HCEC 1CT (cell line): ENCODE results near the gene ZSCAN5C.
"Not testable (repeated sequence)": the region's sequence is repeated elsewhere in the genome, so short reads cannot be mapped to it uniquely, and the experiment has no call there.

Source experiments
- DNase-seq: peaks from one replicate; pipeline ENCODE4 v3.0.0-alpha.2; 2017

The ZSCAN5C gene

GRCh38 chr19:56201973-56202372, at the start of gene ZSCAN5C:
Gene ZSCAN5C (plus strand): TSS chr19:56202273. CDS start chr19:56205914, 3,641 bp downstream.
- DNase-seq = no peak

DNA sequence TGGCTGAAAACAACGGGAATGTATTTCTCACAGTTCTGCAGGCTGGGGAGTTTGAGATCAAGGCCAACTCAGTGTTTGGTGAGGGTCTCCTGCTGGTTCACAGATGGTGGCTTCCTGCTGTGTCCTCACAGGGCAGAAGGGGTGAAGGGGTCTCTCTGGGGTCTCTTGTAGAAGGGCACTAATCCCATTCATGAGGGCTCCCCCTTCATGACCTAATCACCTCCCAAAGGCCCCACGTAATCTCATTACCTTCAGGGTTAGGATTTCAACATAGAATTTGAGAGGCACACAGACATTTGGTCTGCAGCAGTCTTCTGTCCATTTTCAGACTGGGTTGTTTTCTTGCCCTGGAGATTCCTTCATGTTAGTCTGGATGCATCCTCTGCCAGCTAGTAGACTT, 49.4 kb upstream of the ZSCAN5C start:
- DNase-seq = no peak

DNA sequence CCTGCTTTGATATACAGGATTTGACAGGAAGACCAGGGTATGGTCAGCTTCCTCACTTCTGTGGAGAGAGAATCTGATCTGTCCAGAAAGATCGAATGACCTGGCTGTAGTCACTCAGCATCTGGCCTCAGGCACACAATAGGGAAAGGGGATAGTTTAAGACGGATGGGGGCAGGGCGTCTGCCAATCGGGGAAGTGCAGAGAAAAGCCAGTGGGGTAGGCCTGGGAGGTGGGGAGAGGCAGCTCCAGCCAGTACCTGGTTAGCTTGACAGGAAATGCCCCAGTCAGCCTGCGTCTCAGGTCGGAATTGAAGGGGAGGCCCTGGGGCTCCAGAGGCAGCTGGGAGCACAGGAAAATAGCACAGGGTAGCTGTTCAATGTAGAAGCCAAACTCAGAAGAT, 48.6 kb upstream of the ZSCAN5C start:
- DNase-seq = no peak

GRCh38 chr19:56155124-56155687, 46.9 kb upstream of the ZSCAN5C start:
- no peak for DNase-seq

DNA sequence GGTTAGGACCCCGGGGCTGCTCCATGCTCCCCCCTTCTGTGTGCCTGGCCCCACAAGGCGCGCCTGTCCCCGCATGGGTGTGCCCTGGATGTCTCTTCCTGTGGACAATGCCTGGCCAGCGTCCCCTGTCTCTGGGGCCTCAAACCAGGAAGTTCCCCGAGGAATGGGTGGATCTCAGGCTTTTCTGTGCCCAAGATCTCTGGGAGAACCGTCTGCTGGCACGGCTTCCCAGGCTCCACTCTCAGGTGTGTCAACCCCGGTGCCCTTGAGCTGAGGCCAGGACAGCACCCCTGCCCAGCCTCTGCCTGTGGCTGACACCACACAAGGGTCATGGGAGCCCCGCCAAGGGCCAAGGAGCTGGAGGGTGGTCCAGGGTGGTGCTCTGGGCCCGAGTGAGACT, 45.3 kb upstream of the ZSCAN5C start:
- no peak for DNase-seq

DNA sequence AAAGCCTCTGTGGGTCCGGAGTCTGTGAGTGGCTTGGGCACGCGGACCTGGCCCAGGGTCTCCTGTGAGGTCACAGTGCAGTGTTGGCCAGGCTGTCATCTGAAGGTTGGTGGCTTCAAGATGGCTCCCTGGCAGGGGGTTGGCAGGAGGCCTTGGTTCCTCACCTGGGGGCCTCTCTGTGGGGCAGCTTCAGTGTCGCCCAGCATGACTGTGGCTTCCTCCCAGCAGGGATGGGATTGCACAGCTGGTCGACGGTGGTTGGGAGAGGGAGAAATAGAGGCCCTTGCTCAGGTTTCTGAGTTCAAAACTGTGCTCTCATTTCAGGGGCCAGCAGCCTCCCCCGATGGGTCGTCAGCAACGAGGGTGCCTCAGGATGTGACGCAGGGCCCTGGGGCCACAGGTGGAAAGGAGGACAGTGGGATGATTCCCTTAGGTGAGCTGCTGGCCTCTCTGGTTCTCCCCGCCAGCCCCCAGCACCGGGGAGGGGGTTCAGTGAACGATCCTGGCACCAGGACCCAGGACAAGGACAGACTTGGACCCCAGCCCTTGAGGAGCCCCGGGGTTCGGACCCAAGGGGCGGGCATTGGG, 43.8 kb upstream of the ZSCAN5C start:
- no peak for DNase-seq

- no peak for DNase-seq
Measured at GRCh38 chr19:56159009-56159559, 43.0 kb upstream of the ZSCAN5C start.

GRCh38 chr19:56159622-56160271, 42.3 kb upstream of the ZSCAN5C start:
- no peak for DNase-seq

GRCh38 chr19:56161534-56161933, 40.5 kb upstream of the ZSCAN5C start:
- DNase-seq = no peak

- DNase-seq = no peak
Measured at GRCh38 chr19:56162258-56162657, 39.8 kb upstream of the ZSCAN5C start.

DNA sequence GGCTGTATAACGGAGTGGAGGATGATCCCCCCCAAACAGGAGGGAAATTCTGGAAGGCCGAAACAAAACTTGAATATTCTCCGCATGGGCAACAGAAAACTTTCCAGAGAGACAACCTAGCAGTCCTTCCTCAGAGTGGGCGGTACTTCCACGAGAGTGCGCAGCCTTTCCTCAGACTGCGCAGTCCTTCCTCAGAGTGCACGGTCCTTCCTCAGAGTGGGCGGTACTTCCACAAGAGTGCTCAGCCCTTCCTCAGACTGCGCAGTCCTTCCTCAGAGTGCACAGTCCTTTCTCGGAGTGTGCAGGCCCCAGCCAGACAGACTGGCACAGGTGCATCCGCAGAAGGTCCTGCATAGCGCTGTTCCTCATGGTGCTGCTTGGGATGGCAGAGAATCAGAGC, 39.0 kb upstream of the ZSCAN5C start:
- DNase-seq = no peak

DNA sequence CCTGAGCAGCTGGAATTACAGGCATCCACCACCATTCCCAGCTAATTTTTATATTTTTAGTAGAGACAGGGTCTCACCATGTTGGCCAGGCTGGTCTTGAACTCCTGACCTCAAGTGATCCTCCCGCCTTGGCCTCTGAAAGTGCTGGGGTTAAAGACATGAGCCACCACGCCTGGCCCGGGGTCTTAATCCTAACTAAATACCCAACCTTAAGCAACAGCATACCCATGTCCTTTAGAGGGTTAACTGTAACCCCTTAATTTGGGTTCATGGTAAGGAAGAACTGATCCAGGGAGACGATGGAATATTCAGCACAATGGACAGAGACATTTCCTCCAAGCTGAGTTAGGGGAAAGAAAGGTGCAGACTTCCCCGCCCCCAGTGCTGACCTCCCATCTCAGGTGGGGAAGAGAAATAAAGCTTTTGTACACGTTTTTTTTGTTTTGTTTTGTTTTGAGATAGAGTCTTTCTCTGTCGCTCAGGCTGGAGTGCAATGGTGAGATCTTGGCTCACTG, 35.0 kb upstream of the ZSCAN5C start:
- DNase-seq = no peak

- DNase-seq = no peak
Measured at GRCh38 chr19:56170261-56170660, 31.8 kb upstream of the ZSCAN5C start.

DNA sequence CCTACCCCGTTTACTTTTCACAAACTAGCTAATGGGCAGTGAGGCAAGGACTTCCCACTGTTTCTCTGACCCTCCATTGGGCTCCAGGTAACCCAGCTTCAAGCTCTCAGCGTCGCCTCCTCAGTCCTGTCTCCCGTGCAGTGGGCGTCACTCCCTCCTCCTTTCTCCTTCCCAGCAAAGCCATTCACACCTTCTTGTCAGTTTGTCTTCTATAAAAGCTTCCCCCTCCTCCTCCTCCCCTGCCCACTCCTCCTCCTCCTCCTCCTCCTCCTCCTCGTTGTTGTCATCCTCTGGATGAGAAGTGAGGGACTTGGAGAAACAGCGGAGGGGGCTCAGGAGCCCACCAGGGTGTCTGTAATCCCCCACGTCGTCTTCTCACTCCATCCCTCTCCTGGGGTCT, 28.0 kb upstream of the ZSCAN5C start:
- no peak for DNase-seq

- no peak for DNase-seq
Measured at GRCh38 chr19:56174550-56174949, 27.5 kb upstream of the ZSCAN5C start.

- not testable (repeated sequence) for DNase-seq
Measured at GRCh38 chr19:56175861-56176307, 26.2 kb upstream of the ZSCAN5C start, which contains the start of gene GALP. Gene GALP (plus strand): TSS chr19:56176008. CDS start chr19:56177109, 1,101 bp downstream.

GRCh38 chr19:56176310-56176709, 25.8 kb upstream of the ZSCAN5C start:
- DNase-seq = not testable (repeated sequence)

DNA sequence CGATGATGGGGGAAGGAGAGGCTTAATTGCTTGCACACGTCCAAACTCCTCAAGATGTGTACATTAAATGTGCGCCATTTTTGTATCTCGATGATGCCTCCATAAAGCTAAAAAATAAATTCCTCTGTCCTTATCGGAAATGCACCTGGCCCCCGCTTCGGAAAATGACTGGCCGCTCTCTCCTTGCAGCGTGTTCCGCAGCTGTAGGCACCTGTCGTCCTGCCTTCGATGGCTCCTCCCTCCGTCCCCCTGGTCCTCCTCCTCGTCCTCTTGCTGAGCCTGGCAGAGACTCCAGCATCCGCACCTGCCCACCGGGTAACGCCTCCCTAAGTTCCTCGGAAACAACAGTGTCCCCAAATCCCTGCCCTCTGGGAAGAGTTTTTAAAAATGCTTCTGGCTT, 25.2 kb upstream of the ZSCAN5C start:
- DNase-seq = no peak

GRCh38 chr19:56177564-56178243, 24.4 kb upstream of the ZSCAN5C start:
- DNase-seq = no peak

- no peak for DNase-seq
Measured at GRCh38 chr19:56189785-56190184, 12.3 kb upstream of the ZSCAN5C start.

- no peak for DNase-seq
Measured at GRCh38 chr19:56191115-56191514, 11.0 kb upstream of the ZSCAN5C start.

- DNase-seq = no peak
Measured at GRCh38 chr19:56191711-56192110, 10.4 kb upstream of the ZSCAN5C start.

GRCh38 chr19:56193981-56194640, 8.0 kb upstream of the ZSCAN5C start:
- DNase-seq = no peak
